H9 (cell line): Measurements from ENCODE around the gene CNOT6. TPM values are rescaled to one million over a fixed set of nuclear protein-coding genes. Genes with fewer than 3 reads are reported as not detected.

Experiments
- DNase-seq: peaks from one replicate; pipeline ENCODE4 v3.0.0-alpha.2; 2017
- H2AFZ ChIP-seq: one replicate; pipeline ENCODE4 v1.6.1; 2013; ENCODE audit warnings: mild to moderate bottlenecking, low read length, control low read depth, moderate library complexity
- H2AK5ac ChIP-seq: 2 replicates; pipeline ENCODE4 v1.6.1; 2013; ENCODE audit warnings: low read length, control low read depth, mixed read lengths; ENCODE audit not compliant: insufficient read length
- H2BK120ac ChIP-seq: one replicate; pipeline ENCODE4 v1.6.1; 2013; ENCODE audit warnings: low read depth, mild to moderate bottlenecking, low read length, control low read depth, inconsistent platforms; ENCODE audit not compliant: poor library complexity, severe bottlenecking
- H2BK12ac ChIP-seq: 2 replicates; pipeline ENCODE4 v1.6.1; 2013; ENCODE audit warnings: low read length, control low read depth, mixed read lengths, low read depth; ENCODE audit not compliant: insufficient read length
- H2BK15ac ChIP-seq: 2 replicates; pipeline ENCODE4 v1.6.1; 2013; ENCODE audit warnings: low read depth, low read length, control low read depth
- H2BK20ac ChIP-seq: one replicate; pipeline ENCODE4 v1.6.1; 2013; ENCODE audit warnings: low read depth, mild to moderate bottlenecking, low read length, control low read depth, inconsistent platforms; ENCODE audit not compliant: poor library complexity, severe bottlenecking
- H2BK5ac ChIP-seq: 2 replicates; pipeline ENCODE4 v1.6.1; 2013; ENCODE audit warnings: low read length, control low read depth, mixed read lengths; ENCODE audit not compliant: insufficient read length
- H3K14ac ChIP-seq: 2 replicates; pipeline ENCODE4 v1.6.1; 2013; ENCODE audit warnings: low read length, control low read depth; ENCODE audit not compliant: insufficient read depth
- H3K18ac ChIP-seq: 2 replicates; pipeline ENCODE4 v1.6.1; 2013; ENCODE audit warnings: low read depth, mild to moderate bottlenecking, mixed read lengths, low read length, control low read depth; ENCODE audit not compliant: insufficient read length
- H3K23ac ChIP-seq: 2 replicates; pipeline ENCODE4 v1.6.1; 2013; ENCODE audit warnings: low read length, control low read depth, mixed read lengths, low read depth; ENCODE audit not compliant: insufficient read length
- H3K23me2 ChIP-seq: 2 replicates; pipeline ENCODE4 v1.6.1; 2013; ENCODE audit warnings: low read depth, mild to moderate bottlenecking, mixed read lengths, low read length, control low read depth; ENCODE audit not compliant: insufficient read length, poor library complexity, severe bottlenecking
- H3K27ac ChIP-seq: 2 replicates; pipeline ENCODE4 v1.5.1; 2013; ENCODE audit warnings: low read length, control low read depth, mixed read lengths, low read depth; ENCODE audit not compliant: insufficient read length
- H3K27me3 ChIP-seq: 2 replicates; pipeline ENCODE4 v1.6.1; 2013; ENCODE audit warnings: low read length, control low read depth, inconsistent platforms; ENCODE audit not compliant: insufficient read depth
- H3K4ac ChIP-seq: 2 replicates; pipeline ENCODE4 v1.6.1; 2013; ENCODE audit warnings: low read depth, mild to moderate bottlenecking, control low read depth, inconsistent platforms, low read length, moderate library complexity
- H3K4me1 ChIP-seq: 2 replicates; pipeline ENCODE4 v1.6.1; 2013; ENCODE audit warnings: low read length, control low read depth, inconsistent platforms; ENCODE audit not compliant: insufficient read depth
- H3K4me2 ChIP-seq: 2 replicates; pipeline ENCODE4 v1.6.1; 2013; ENCODE audit warnings: low read length, control low read depth, mixed read lengths; ENCODE audit not compliant: insufficient read length, insufficient read depth
- H3K56ac ChIP-seq: 2 replicates; pipeline ENCODE4 v1.6.1; 2013; ENCODE audit warnings: low read depth, mild to moderate bottlenecking, mixed read lengths, low read length, control low read depth; ENCODE audit not compliant: insufficient read length
- H3K79me1 ChIP-seq: 2 replicates; pipeline ENCODE4 v1.6.1; 2013; ENCODE audit warnings: low read depth, mild to moderate bottlenecking, moderate library complexity, low read length, control low read depth, inconsistent platforms; ENCODE audit not compliant: insufficient read depth, poor library complexity, severe bottlenecking
- H3K79me2 ChIP-seq: 2 replicates; pipeline ENCODE4 v1.6.1; 2013; ENCODE audit warnings: low read length, control low read depth, inconsistent platforms; ENCODE audit not compliant: insufficient read depth
- H3K9ac ChIP-seq: 2 replicates; pipeline ENCODE4 v1.6.1; 2013; ENCODE audit warnings: low read length, control low read depth, mixed read lengths; ENCODE audit not compliant: insufficient read length; ENCODE audit errors: extremely low read depth
- H3K9me3 ChIP-seq: one replicate; pipeline ENCODE4 v1.6.1; 2013; ENCODE audit warnings: low read depth, low read length, inconsistent platforms; ENCODE audit not compliant: control insufficient read depth
- H3T11ph ChIP-seq: one replicate; pipeline ENCODE4 v1.6.1; 2013; ENCODE audit warnings: mild to moderate bottlenecking, low read length, control low read depth, inconsistent platforms
- H4K20me1 ChIP-seq: one replicate; pipeline ENCODE4 v1.6.1; 2013; ENCODE audit not compliant: control insufficient read depth, insufficient read length, insufficient read depth
- H4K5ac ChIP-seq: 2 replicates; pipeline ENCODE4 v1.6.1; 2013; ENCODE audit warnings: low read depth, mild to moderate bottlenecking, mixed read lengths, low read length, control low read depth; ENCODE audit not compliant: insufficient read length
- H4K8ac ChIP-seq: replicated peaks from 2 replicates; pipeline ENCODE4 v1.6.1; 2013; ENCODE audit warnings: low read length, control low read depth, mixed read lengths, low read depth; ENCODE audit not compliant: insufficient read length
- H4K91ac ChIP-seq: 2 replicates; pipeline ENCODE4 v1.6.1; 2013; ENCODE audit warnings: low read depth, mild to moderate bottlenecking, moderate library complexity, mixed read lengths, low read length, control low read depth; ENCODE audit not compliant: insufficient read length
- H3K27ac Mint-ChIP-seq, 3 experiments: 2 replicates in 2 of 3; 3 replicates in 1 of 3; pipeline ENCODE4 v1.8.0; 2020 to 2021; ENCODE audit warnings: mixed read lengths in 3 of 3, mild to moderate bottlenecking in 1 of 3, moderate library complexity in 1 of 3
- H3K27me3 Mint-ChIP-seq: 2 replicates; pipeline ENCODE4 v1.8.0; 2021; ENCODE audit warnings: low read depth, mild to moderate bottlenecking, moderate library complexity, mixed read lengths
- H3K36me3 Mint-ChIP-seq, 3 experiments: 2 replicates in 2 of 3; 3 replicates in 1 of 3; pipeline ENCODE4 v1.8.0; 2020 to 2021; ENCODE audit warnings: low read depth in 3 of 3, mixed read lengths in 3 of 3; ENCODE audit not compliant: insufficient read depth in 1 of 3
- H3K4me1 Mint-ChIP-seq, 2 experiments: 2 replicates each; pipeline ENCODE4 v1.8.0; 2020; ENCODE audit warnings: mixed read lengths in 2 of 2
- H3K4me3 Mint-ChIP-seq, 2 experiments: 2 replicates in 1 of 2; 3 replicates in 1 of 2; pipeline ENCODE4 v1.8.0; 2020 to 2021; ENCODE audit warnings: mild to moderate bottlenecking in 2 of 2, mixed read lengths in 2 of 2, moderate library complexity in 1 of 2
- H3K9me3 Mint-ChIP-seq, 2 experiments: 2 replicates in 1 of 2; 3 replicates in 1 of 2; pipeline ENCODE4 v1.8.0; 2020; ENCODE audit warnings: mild to moderate bottlenecking in 2 of 2, mixed read lengths in 2 of 2, moderate library complexity in 1 of 2
- WGBS: extraction: QIAGEN DNeasy Blood & Tissue Kit; methylation state at CpG from one replicate; pipeline ENCODE4 v1.1.7; 2013; ENCODE audit warnings: missing lambda C conversion rate, low lambda C conversion rate, mixed read lengths; ENCODE audit not compliant: insufficient read length; ENCODE audit errors: extremely low coverage; 5-methylcytosine and 5-hydroxymethylcytosine counted together
- total RNA-seq: library from RNA; stranded (reverse); gene quantifications from 2 replicates; pipeline ENCODE4 v1.2.1, GENCODE V29; 2021
- TF ChIP-seq, protein P1 (sequence below): fragments of 200-600 bp; sonication (generic); conservative IDR thresholded peaks from 3 replicates; pipeline ENCODE4 v1.8.0; 2021; ENCODE audit warnings: antibody characterized with exemption, mild to moderate bottlenecking

Gene CNOT6
- total RNA-seq, 1 experiment from 2014 or later, result 45.0 TPM

DNA sequence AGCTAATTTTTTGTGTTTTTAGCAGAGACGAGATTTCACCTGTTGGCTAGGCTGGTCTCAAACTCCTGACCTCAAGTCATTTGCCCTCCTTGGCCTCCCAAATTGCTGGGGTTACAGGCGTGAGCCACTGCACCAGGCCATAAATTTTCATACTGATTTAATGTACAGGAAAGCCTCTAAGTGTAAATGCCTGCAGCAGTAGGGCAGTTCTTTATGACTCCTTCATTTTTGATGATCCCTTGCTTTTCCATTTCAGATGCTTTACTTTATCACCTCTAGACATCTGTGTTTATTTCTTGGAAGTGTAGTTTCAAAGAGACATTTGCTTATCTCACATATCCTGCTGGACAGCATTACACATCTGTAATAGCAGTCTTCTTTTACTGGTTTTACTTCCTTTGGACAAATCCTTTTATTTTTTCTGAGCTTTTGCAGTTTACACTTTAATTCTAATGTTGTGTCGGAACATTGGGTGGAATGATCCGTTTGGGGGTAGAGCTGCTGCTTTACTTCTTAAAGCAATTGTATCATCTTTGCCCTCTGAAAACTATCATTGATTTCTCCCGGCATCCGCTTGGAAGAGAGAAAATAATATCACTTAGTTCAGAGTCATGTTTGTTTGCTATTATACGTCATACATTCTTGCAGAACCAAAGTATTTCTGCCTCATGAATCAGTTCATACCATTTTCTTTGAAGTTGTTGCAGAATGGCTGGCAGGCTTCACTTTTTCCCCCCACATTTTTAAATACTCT, 61.2 kb downstream of the CNOT6 start:
- Histone ChIP-seq H3T11ph (no peak overlapping the region), H3K27ac (no peak overlapping the region), H3K56ac (no peak overlapping the region), H2BK120ac (no peak overlapping the region), H3K4ac (no peak overlapping the region), H4K20me1 (no peaks in the 10 kb centered on the region), H3K9me3 (no peaks in the 10 kb centered on the region), H2BK15ac (no peak overlapping the region), H3K4me2 (no peak overlapping the region), H3K79me1 (peaks cover 2% of the 10 kb centered on the region), H3K18ac (no peak overlapping the region), H4K91ac (no peak overlapping the region), H4K8ac (no peak overlapping the region), H2BK20ac (no peak overlapping the region), H3K14ac (no peak overlapping the region), H3K27me3 (no peaks in the 10 kb centered on the region), H3K4me1 (no peaks in the 10 kb centered on the region), H2AFZ (no peak overlapping the region), H3K23me2 (no peaks in the 10 kb centered on the region), H2AK5ac (no peak overlapping the region), H2BK12ac (no peak overlapping the region), H4K5ac (no peak overlapping the region), H3K9ac (no peak overlapping the region), H2BK5ac (no peak overlapping the region), H3K79me2 (peaks cover under 1% of the 10 kb centered on the region; the same call in 1 of the 2 replicates), H3K23ac (no peak overlapping the region)
- TF ChIP-seq, protein P1, sequence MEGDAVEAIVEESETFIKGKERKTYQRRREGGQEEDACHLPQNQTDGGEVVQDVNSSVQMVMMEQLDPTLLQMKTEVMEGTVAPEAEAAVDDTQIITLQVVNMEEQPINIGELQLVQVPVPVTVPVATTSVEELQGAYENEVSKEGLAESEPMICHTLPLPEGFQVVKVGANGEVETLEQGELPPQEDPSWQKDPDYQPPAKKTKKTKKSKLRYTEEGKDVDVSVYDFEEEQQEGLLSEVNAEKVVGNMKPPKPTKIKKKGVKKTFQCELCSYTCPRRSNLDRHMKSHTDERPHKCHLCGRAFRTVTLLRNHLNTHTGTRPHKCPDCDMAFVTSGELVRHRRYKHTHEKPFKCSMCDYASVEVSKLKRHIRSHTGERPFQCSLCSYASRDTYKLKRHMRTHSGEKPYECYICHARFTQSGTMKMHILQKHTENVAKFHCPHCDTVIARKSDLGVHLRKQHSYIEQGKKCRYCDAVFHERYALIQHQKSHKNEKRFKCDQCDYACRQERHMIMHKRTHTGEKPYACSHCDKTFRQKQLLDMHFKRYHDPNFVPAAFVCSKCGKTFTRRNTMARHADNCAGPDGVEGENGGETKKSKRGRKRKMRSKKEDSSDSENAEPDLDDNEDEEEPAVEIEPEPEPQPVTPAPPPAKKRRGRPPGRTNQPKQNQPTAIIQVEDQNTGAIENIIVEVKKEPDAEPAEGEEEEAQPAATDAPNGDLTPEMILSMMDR, result no peak
- Mint-ChIP-seq H3K27ac (peak overlapping the region in 1 of 3 experiments; percentile 50; a peak in 3 of 7 replicates), H3K4me3 (no peak overlapping the region), H3K4me1 (peaks cover 4 to 5% of the 10 kb centered on the region in 2 experiments; a peak in 2 of 4 replicates), H3K36me3 (peaks cover 38 to 72% (median 72%) of the 10 kb centered on the region in 3 experiments; a peak in 6 of 7 replicates), H3K27me3 (no peaks in the 10 kb centered on the region), H3K9me3 (no peaks in the 10 kb centered on the region)
- WGBS, result no CpG with 5 or more reads among the region's 7 CpGs
- no peak for DNase-seq
